Measurements from ENCODE around the gene FKBP4.

Gene FKBP4

GRCh38 chr12:2752676-2753371 is 41.9 kb upstream of the FKBP4 start:
- H3K27me3 ChIP-seq (ENCODE audit: control insufficient read depth, low read length) = 0 out of 2 replicates have a peak, but pooled peaks cover 8% of the 10 kb centered on the region
- H3K36me3 ChIP-seq (ENCODE audit: control insufficient read depth, low read length) = no peaks in the 10 kb centered on the region
- no peaks in the 10 kb centered on the region for H3K79me2 ChIP-seq (ENCODE audit: control insufficient read depth, low read length)
- H3K4me3 ChIP-seq (ENCODE audit: low read length) = no peak overlapping the region
- H3K4me2 ChIP-seq (ENCODE audit: low read length) = no peak overlapping the region
- no peak overlapping the region for H3K27ac ChIP-seq (ENCODE audit: low read depth, low read length)
- no peaks in the 10 kb centered on the region for H3K9me2 ChIP-seq (replicated peaks; ENCODE audit: control insufficient read depth, low read length)
- H3F3A ChIP-seq (ENCODE audit: control insufficient read depth, insufficient read depth) = no peaks in the 10 kb centered on the region
- H4K20me1 ChIP-seq (ENCODE audit: control insufficient read depth, insufficient read depth, low read depth, low read length) = no peaks in the 10 kb centered on the region
- TF ChIP-seq EZH2phosphoT487 (IDR thresholded peaks at IDR 0.05; ENCODE audit: borderline replicate concordance, low read length) (no peak), CTCF (IDR thresholded peaks at IDR 0.05; ENCODE audit: low read depth, low read length, poor library complexity, severe bottlenecking) (no peak)
- no peaks in the 10 kb centered on the region for H3K9me3 ChIP-seq (ENCODE audit: control insufficient read depth, insufficient read depth, low read length)
- H3K4me1 ChIP-seq (ENCODE audit: control insufficient read depth, low read length) = no peaks in the 10 kb centered on the region

GRCh38 chr12:2753536-2753935 is 41.2 kb upstream of the FKBP4 start:
- no peaks in the 10 kb centered on the region for H4K20me1 ChIP-seq (ENCODE audit: control insufficient read depth, insufficient read depth, low read depth, low read length)
- TF ChIP-seq EZH2phosphoT487 (IDR thresholded peaks at IDR 0.05; ENCODE audit: borderline replicate concordance, low read length) (no peak), CTCF (IDR thresholded peaks at IDR 0.05; ENCODE audit: low read depth, low read length, poor library complexity, severe bottlenecking) (no peak)
- no peaks in the 10 kb centered on the region for H3K9me2 ChIP-seq (replicated peaks; ENCODE audit: control insufficient read depth, low read length)
- H3K27me3 ChIP-seq (ENCODE audit: control insufficient read depth, low read length) = 0 out of 2 replicates have a peak, but pooled peaks cover 8% of the 10 kb centered on the region
- H3K9me3 ChIP-seq (ENCODE audit: control insufficient read depth, insufficient read depth, low read length) = no peaks in the 10 kb centered on the region
- H3K4me3 ChIP-seq (ENCODE audit: low read length) = no peak overlapping the region
- H3F3A ChIP-seq (ENCODE audit: control insufficient read depth, insufficient read depth) = no peaks in the 10 kb centered on the region
- no peaks in the 10 kb centered on the region for H3K4me1 ChIP-seq (ENCODE audit: control insufficient read depth, low read length)
- H3K4me2 ChIP-seq (ENCODE audit: low read length) = no peak overlapping the region
- H3K27ac ChIP-seq (ENCODE audit: low read depth, low read length) = no peak overlapping the region
- no peaks in the 10 kb centered on the region for H3K79me2 ChIP-seq (ENCODE audit: control insufficient read depth, low read length)
- no peaks in the 10 kb centered on the region for H3K36me3 ChIP-seq (ENCODE audit: control insufficient read depth, low read length)

DNA sequence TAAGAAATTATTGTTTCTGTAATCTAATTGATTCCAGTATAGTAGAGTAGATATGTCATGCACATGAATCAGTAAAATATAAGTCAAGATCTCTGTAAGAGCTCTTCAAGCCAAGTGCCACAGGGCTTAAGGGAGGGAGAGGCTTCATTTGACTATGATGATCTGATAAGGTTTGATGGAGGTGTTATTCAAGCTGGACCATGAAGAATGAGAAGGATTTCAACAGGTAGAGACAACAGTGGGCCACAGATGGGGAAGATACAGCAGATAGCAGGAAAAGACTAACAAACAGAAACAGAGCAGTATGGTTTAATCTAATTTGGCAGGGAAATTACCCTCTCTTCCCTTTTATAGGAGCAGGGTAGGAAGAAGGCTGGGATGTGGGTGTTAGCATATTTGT is 40.6 kb upstream of the FKBP4 start:
- H3K4me2 ChIP-seq (ENCODE audit: low read length) = no peak overlapping the region
- no peak overlapping the region for H3K27ac ChIP-seq (ENCODE audit: low read depth, low read length)
- H4K20me1 ChIP-seq (ENCODE audit: control insufficient read depth, insufficient read depth, low read depth, low read length) = no peaks in the 10 kb centered on the region
- no peaks in the 10 kb centered on the region for H3K79me2 ChIP-seq (ENCODE audit: control insufficient read depth, low read length)
- no peaks in the 10 kb centered on the region for H3K9me3 ChIP-seq (ENCODE audit: control insufficient read depth, insufficient read depth, low read length)
- H3K27me3 ChIP-seq (ENCODE audit: control insufficient read depth, low read length) = 0 out of 2 replicates have a peak, but pooled peaks cover 8% of the 10 kb centered on the region
- TF ChIP-seq EZH2phosphoT487 (IDR thresholded peaks at IDR 0.05; ENCODE audit: borderline replicate concordance, low read length) = no peak
- TF ChIP-seq CTCF (IDR thresholded peaks at IDR 0.05; ENCODE audit: low read depth, low read length, poor library complexity, severe bottlenecking) = no peak
- no peaks in the 10 kb centered on the region for H3K9me2 ChIP-seq (replicated peaks; ENCODE audit: control insufficient read depth, low read length)
- H3K4me1 ChIP-seq (ENCODE audit: control insufficient read depth, low read length) = no peaks in the 10 kb centered on the region
- H3K4me3 ChIP-seq (ENCODE audit: low read length) = no peak overlapping the region
- H3F3A ChIP-seq (ENCODE audit: control insufficient read depth, insufficient read depth) = no peaks in the 10 kb centered on the region
- no peaks in the 10 kb centered on the region for H3K36me3 ChIP-seq (ENCODE audit: control insufficient read depth, low read length)

Data from DOHH2 (cell line).